H9 (cell line): ENCODE data around the gene LTB4R. TPM values are rescaled to one million over a fixed set of nuclear protein-coding genes. Genes with fewer than 3 reads are reported as not detected.

ENCODE experiments used
- DNase-seq: peaks from one replicate; pipeline ENCODE4 v3.0.0-alpha.2; 2017
- H2AFZ ChIP-seq: one replicate; pipeline ENCODE4 v1.6.1; 2013; ENCODE audit warnings: mild to moderate bottlenecking, low read length, control low read depth, moderate library complexity
- H2AK5ac ChIP-seq: 2 replicates; pipeline ENCODE4 v1.6.1; 2013; ENCODE audit warnings: low read length, control low read depth, mixed read lengths; ENCODE audit not compliant: insufficient read length
- H2BK120ac ChIP-seq: one replicate; pipeline ENCODE4 v1.6.1; 2013; ENCODE audit warnings: low read depth, mild to moderate bottlenecking, low read length, control low read depth, inconsistent platforms; ENCODE audit not compliant: poor library complexity, severe bottlenecking
- H2BK12ac ChIP-seq: 2 replicates; pipeline ENCODE4 v1.6.1; 2013; ENCODE audit warnings: low read length, control low read depth, mixed read lengths, low read depth; ENCODE audit not compliant: insufficient read length
- H2BK15ac ChIP-seq: 2 replicates; pipeline ENCODE4 v1.6.1; 2013; ENCODE audit warnings: low read depth, low read length, control low read depth
- H2BK20ac ChIP-seq: one replicate; pipeline ENCODE4 v1.6.1; 2013; ENCODE audit warnings: low read depth, mild to moderate bottlenecking, low read length, control low read depth, inconsistent platforms; ENCODE audit not compliant: poor library complexity, severe bottlenecking
- H2BK5ac ChIP-seq: 2 replicates; pipeline ENCODE4 v1.6.1; 2013; ENCODE audit warnings: low read length, control low read depth, mixed read lengths; ENCODE audit not compliant: insufficient read length
- H3K14ac ChIP-seq: 2 replicates; pipeline ENCODE4 v1.6.1; 2013; ENCODE audit warnings: low read length, control low read depth; ENCODE audit not compliant: insufficient read depth
- H3K18ac ChIP-seq: 2 replicates; pipeline ENCODE4 v1.6.1; 2013; ENCODE audit warnings: low read depth, mild to moderate bottlenecking, mixed read lengths, low read length, control low read depth; ENCODE audit not compliant: insufficient read length
- H3K23ac ChIP-seq: 2 replicates; pipeline ENCODE4 v1.6.1; 2013; ENCODE audit warnings: low read length, control low read depth, mixed read lengths, low read depth; ENCODE audit not compliant: insufficient read length
- H3K23me2 ChIP-seq: 2 replicates; pipeline ENCODE4 v1.6.1; 2013; ENCODE audit warnings: low read depth, mild to moderate bottlenecking, mixed read lengths, low read length, control low read depth; ENCODE audit not compliant: insufficient read length, poor library complexity, severe bottlenecking
- H3K27ac ChIP-seq: 2 replicates; pipeline ENCODE4 v1.5.1; 2013; ENCODE audit warnings: low read length, control low read depth, mixed read lengths, low read depth; ENCODE audit not compliant: insufficient read length
- H3K27me3 ChIP-seq: 2 replicates; pipeline ENCODE4 v1.6.1; 2013; ENCODE audit warnings: low read length, control low read depth, inconsistent platforms; ENCODE audit not compliant: insufficient read depth
- H3K4ac ChIP-seq: 2 replicates; pipeline ENCODE4 v1.6.1; 2013; ENCODE audit warnings: low read depth, mild to moderate bottlenecking, control low read depth, inconsistent platforms, low read length, moderate library complexity
- H3K4me1 ChIP-seq: 2 replicates; pipeline ENCODE4 v1.6.1; 2013; ENCODE audit warnings: low read length, control low read depth, inconsistent platforms; ENCODE audit not compliant: insufficient read depth
- H3K4me2 ChIP-seq: 2 replicates; pipeline ENCODE4 v1.6.1; 2013; ENCODE audit warnings: low read length, control low read depth, mixed read lengths; ENCODE audit not compliant: insufficient read length, insufficient read depth
- H3K56ac ChIP-seq: 2 replicates; pipeline ENCODE4 v1.6.1; 2013; ENCODE audit warnings: low read depth, mild to moderate bottlenecking, mixed read lengths, low read length, control low read depth; ENCODE audit not compliant: insufficient read length
- H3K79me1 ChIP-seq: 2 replicates; pipeline ENCODE4 v1.6.1; 2013; ENCODE audit warnings: low read depth, mild to moderate bottlenecking, moderate library complexity, low read length, control low read depth, inconsistent platforms; ENCODE audit not compliant: insufficient read depth, poor library complexity, severe bottlenecking
- H3K79me2 ChIP-seq: 2 replicates; pipeline ENCODE4 v1.6.1; 2013; ENCODE audit warnings: low read length, control low read depth, inconsistent platforms; ENCODE audit not compliant: insufficient read depth
- H3K9ac ChIP-seq: 2 replicates; pipeline ENCODE4 v1.6.1; 2013; ENCODE audit warnings: low read length, control low read depth, mixed read lengths; ENCODE audit not compliant: insufficient read length; ENCODE audit errors: extremely low read depth
- H3K9me3 ChIP-seq: one replicate; pipeline ENCODE4 v1.6.1; 2013; ENCODE audit warnings: low read depth, low read length, inconsistent platforms; ENCODE audit not compliant: control insufficient read depth
- H3T11ph ChIP-seq: one replicate; pipeline ENCODE4 v1.6.1; 2013; ENCODE audit warnings: mild to moderate bottlenecking, low read length, control low read depth, inconsistent platforms
- H4K20me1 ChIP-seq: one replicate; pipeline ENCODE4 v1.6.1; 2013; ENCODE audit not compliant: control insufficient read depth, insufficient read length, insufficient read depth
- H4K5ac ChIP-seq: 2 replicates; pipeline ENCODE4 v1.6.1; 2013; ENCODE audit warnings: low read depth, mild to moderate bottlenecking, mixed read lengths, low read length, control low read depth; ENCODE audit not compliant: insufficient read length
- H4K8ac ChIP-seq: replicated peaks from 2 replicates; pipeline ENCODE4 v1.6.1; 2013; ENCODE audit warnings: low read length, control low read depth, mixed read lengths, low read depth; ENCODE audit not compliant: insufficient read length
- H4K91ac ChIP-seq: 2 replicates; pipeline ENCODE4 v1.6.1; 2013; ENCODE audit warnings: low read depth, mild to moderate bottlenecking, moderate library complexity, mixed read lengths, low read length, control low read depth; ENCODE audit not compliant: insufficient read length
- H3K27ac Mint-ChIP-seq, 3 experiments: 2 replicates in 2 of 3; 3 replicates in 1 of 3; pipeline ENCODE4 v1.8.0; 2020 to 2021; ENCODE audit warnings: mixed read lengths in 3 of 3, mild to moderate bottlenecking in 1 of 3, moderate library complexity in 1 of 3
- H3K27me3 Mint-ChIP-seq: 2 replicates; pipeline ENCODE4 v1.8.0; 2021; ENCODE audit warnings: low read depth, mild to moderate bottlenecking, moderate library complexity, mixed read lengths
- H3K36me3 Mint-ChIP-seq, 3 experiments: 2 replicates in 2 of 3; 3 replicates in 1 of 3; pipeline ENCODE4 v1.8.0; 2020 to 2021; ENCODE audit warnings: low read depth in 3 of 3, mixed read lengths in 3 of 3; ENCODE audit not compliant: insufficient read depth in 1 of 3
- H3K4me1 Mint-ChIP-seq, 2 experiments: 2 replicates each; pipeline ENCODE4 v1.8.0; 2020; ENCODE audit warnings: mixed read lengths in 2 of 2
- H3K4me3 Mint-ChIP-seq, 2 experiments: 2 replicates in 1 of 2; 3 replicates in 1 of 2; pipeline ENCODE4 v1.8.0; 2020 to 2021; ENCODE audit warnings: mild to moderate bottlenecking in 2 of 2, mixed read lengths in 2 of 2, moderate library complexity in 1 of 2
- H3K9me3 Mint-ChIP-seq, 2 experiments: 2 replicates in 1 of 2; 3 replicates in 1 of 2; pipeline ENCODE4 v1.8.0; 2020; ENCODE audit warnings: mild to moderate bottlenecking in 2 of 2, mixed read lengths in 2 of 2, moderate library complexity in 1 of 2
- CTCF ChIP-seq: fragments of 200-600 bp; sonication (generic); conservative IDR thresholded peaks from 3 replicates; pipeline ENCODE4 v1.8.0; 2021; ENCODE audit warnings: antibody characterized with exemption, mild to moderate bottlenecking
- WGBS: extraction: QIAGEN DNeasy Blood & Tissue Kit; methylation state at CpG from one replicate; pipeline ENCODE4 v1.1.7; 2013; ENCODE audit warnings: missing lambda C conversion rate, low lambda C conversion rate, mixed read lengths; ENCODE audit not compliant: insufficient read length; ENCODE audit errors: extremely low coverage; 5-methylcytosine and 5-hydroxymethylcytosine counted together
- total RNA-seq: library from RNA; stranded (reverse); gene quantifications from 2 replicates; pipeline ENCODE4 v1.2.1, GENCODE V29; 2021

Gene LTB4R
- total RNA-seq, 1 experiment from 2014 or later, result 8.9 TPM

GRCh38 chr14:24355009-24355408, 43.7 kb downstream of the LTB4R start:
- H3K27ac Mint-ChIP-seq, result no peak overlapping the region
- Histone ChIP-seq H2BK12ac (no peak overlapping the region), H3K9me3 (no peaks in the 10 kb centered on the region), H2AK5ac (no peak overlapping the region), H3T11ph (no peak overlapping the region), H3K4ac (no peak overlapping the region), H4K8ac (no peak overlapping the region), H3K4me2 (no peak overlapping the region), H4K5ac (no peak overlapping the region), H3K79me1 (no peaks in the 10 kb centered on the region), H2BK5ac (no peak overlapping the region), H3K79me2 (no peaks in the 10 kb centered on the region), H2BK120ac (no peak overlapping the region), H3K18ac (no peak overlapping the region), H3K27ac (no peak overlapping the region), H2BK15ac (no peak overlapping the region), H3K14ac (no peak overlapping the region), H2BK20ac (no peak overlapping the region), H3K56ac (no peak overlapping the region), H4K20me1 (no peaks in the 10 kb centered on the region), H3K9ac (no peak overlapping the region), H4K91ac (no peak overlapping the region), H2AFZ (no peak overlapping the region), H3K23ac (no peak overlapping the region), H3K4me1 (no peaks in the 10 kb centered on the region), H3K23me2 (no peaks in the 10 kb centered on the region), H3K27me3 (no peaks in the 10 kb centered on the region; the same call in 1 of the 2 replicates)
- no peaks in the 10 kb centered on the region for H3K36me3 Mint-ChIP-seq
- H3K4me3 Mint-ChIP-seq, result no peak overlapping the region
- TF ChIP-seq CTCF, result no peak
- no peaks in the 10 kb centered on the region for H3K4me1 Mint-ChIP-seq
- no peak for DNase-seq
- no CpG with 5 or more reads among the region's 7 CpGs for WGBS
- no peaks in the 10 kb centered on the region; a peak in 1 of 5 replicates for H3K9me3 Mint-ChIP-seq
- H3K27me3 Mint-ChIP-seq, result peaks cover 68% of the 10 kb centered on the region
